Measurements from ENCODE around the gene WASL. TPM values are rescaled to one million over a fixed set of nuclear protein-coding genes. Genes with fewer than 3 reads are reported as not detected.

WASL gene
- total RNA-seq, 4 donors from 2014 or later, result 42.5 to 55.9 (median 47.9) TPM

GRCh38 chr7:123757095-123757494, 8.3 kb upstream of the WASL start:
- 33 to 65% methylated on average over 1 of the region's 1 CpG for WGBS, 2 donors (ENCODE audit: low coverage in 1 of 2)
- Histone ChIP-seq H3K27ac (no peak overlapping the region), H3K36me3 (no peaks in the 10 kb centered on the region), H3K9me3 (no peaks in the 10 kb centered on the region), H3K27me3 (no peaks in the 10 kb centered on the region), H3K4me1 (peaks cover 0 to 9% (median 0%) of the 10 kb centered on the region in 3 donors), H3K4me3 (no peak overlapping the region)
- TF ChIP-seq POLR2AphosphoS5 (IDR thresholded peaks at IDR 0.05), result no peak
- no peak for ATAC-seq

- TF ChIP-seq CTCF (IDR thresholded peaks at IDR 0.05) (no peak), POLR2AphosphoS5 (IDR thresholded peaks at IDR 0.05) (no peak), EP300 (IDR thresholded peaks at IDR 0.05) (no peak), POLR2A (IDR thresholded peaks at IDR 0.05) (no peak)
- 88 to 100% methylated on average over 1 of the region's 1 CpG for WGBS, 2 donors (ENCODE audit: low coverage in 1 of 2)
- Histone ChIP-seq H3K4me3 (no peak overlapping the region), H3K27ac (no peak overlapping the region), H3K36me3 (no peaks in the 10 kb centered on the region), H3K27me3 (no peaks in the 10 kb centered on the region), H3K4me1 (peaks cover 0 to 24% (median 0%) of the 10 kb centered on the region in 3 donors), H3K9me3 (no peaks in the 10 kb centered on the region)
- ATAC-seq, result no peak
These were observed 6.5 kb upstream of the WASL start for GRCh38 chr7:123755338-123755737.

GRCh38 chr7:123754271-123754871, 5.6 kb upstream of the WASL start:
- Histone ChIP-seq H3K36me3 (no peaks in the 10 kb centered on the region), H3K27me3 (no peaks in the 10 kb centered on the region), H3K4me1 (peaks cover 0 to 32% (median 5%) of the 10 kb centered on the region in 3 donors), H3K9me3 (no peaks in the 10 kb centered on the region), H3K4me3 (no peak overlapping the region), H3K27ac (no peak overlapping the region)
- no peak for TF ChIP-seq POLR2A (IDR thresholded peaks at IDR 0.05)
- WGBS, 2 donors (ENCODE audit: low coverage in 1 of 2), result 63 to 92% methylated on average over 2 to 3 of the region's 3 CpGs
- no peak for ATAC-seq

GRCh38 chr7:123752534-123752933, 3.7 kb upstream of the WASL start:
- no peak for ATAC-seq
- H3K4me1 ChIP-seq, result peaks cover 0 to 34% (median 5%) of the 10 kb centered on the region in 3 donors
- TF ChIP-seq POLR2AphosphoS5 (IDR thresholded peaks at IDR 0.05) (no peak), POLR2A (IDR thresholded peaks at IDR 0.05) (no peak), EP300 (IDR thresholded peaks at IDR 0.05) (no peak), CTCF (IDR thresholded peaks at IDR 0.05) (no peak)
- H3K27me3 ChIP-seq, result no peaks in the 10 kb centered on the region
- H3K4me3 ChIP-seq, result no peak overlapping the region
- H3K36me3 ChIP-seq, result no peaks in the 10 kb centered on the region
- no peaks in the 10 kb centered on the region for H3K9me3 ChIP-seq
- no peak overlapping the region for H3K27ac ChIP-seq
- 81 to 94% methylated on average over 2 to 3 of the region's 3 CpGs for WGBS, 2 donors (ENCODE audit: low coverage in 1 of 2)

- ATAC-seq, result no peak
- Histone ChIP-seq H3K27ac (no peak overlapping the region), H3K27me3 (no peaks in the 10 kb centered on the region), H3K4me3 (no peak overlapping the region), H3K9me3 (no peaks in the 10 kb centered on the region), H3K36me3 (no peaks in the 10 kb centered on the region), H3K4me1 (peaks cover 5 to 41% (median 5%) of the 10 kb centered on the region in 3 donors)
- WGBS, 2 donors (ENCODE audit: low coverage in 1 of 2), result 56 to 70% methylated on average over 1 of the region's 1 CpG
- TF ChIP-seq POLR2A (IDR thresholded peaks at IDR 0.05) (no peak), POLR2AphosphoS5 (IDR thresholded peaks at IDR 0.05) (no peak), CTCF (IDR thresholded peaks at IDR 0.05) (no peak), EP300 (IDR thresholded peaks at IDR 0.05) (no peak)
These were observed 3.0 kb upstream of the WASL start for GRCh38 chr7:123751821-123752220.
